Measurements from ENCODE around the gene ADARB2. TPM values are rescaled to one million over a fixed set of nuclear protein-coding genes. Genes with fewer than 3 reads are reported as not detected.

ADARB2 gene
- total RNA-seq, 3 donors from 2014 or later, result 0.03 to 0.05 TPM; not detected in 1

- Mint-ChIP-seq H3K9me3 (no peaks in the 10 kb centered on the region), H3K36me3 (ENCODE audit: insufficient read depth) (no peaks in the 10 kb centered on the region), H3K27me3 (ENCODE audit: low read depth) (peaks cover 20% of the 10 kb centered on the region), H3K4me1 (ENCODE audit: low read depth) (no peaks in the 10 kb centered on the region), H3K4me3 (no peak overlapping the region)
- DNase-seq (no peak), ATAC-seq (no peak)
Measured at GRCh38 chr10:1316809-1317143, 420.5 kb downstream of the ADARB2 start.

GRCh38 chr10:1316121-1316808, 421.1 kb downstream of the ADARB2 start:
- Mint-ChIP-seq H3K9me3 (no peaks in the 10 kb centered on the region), H3K27me3 (ENCODE audit: low read depth) (peaks cover 16% of the 10 kb centered on the region), H3K36me3 (ENCODE audit: insufficient read depth) (no peaks in the 10 kb centered on the region), H3K4me3 (no peak overlapping the region), H3K4me1 (ENCODE audit: low read depth) (no peaks in the 10 kb centered on the region)
- DNase-seq (no peak), ATAC-seq (no peak)

GRCh38 chr10:1315178-1315577, 422.1 kb downstream of the ADARB2 start:
- Mint-ChIP-seq H3K27me3 (ENCODE audit: low read depth) (peaks cover 11% of the 10 kb centered on the region), H3K9me3 (no peaks in the 10 kb centered on the region), H3K36me3 (ENCODE audit: insufficient read depth) (no peaks in the 10 kb centered on the region), H3K4me1 (ENCODE audit: low read depth) (no peaks in the 10 kb centered on the region), H3K4me3 (no peak overlapping the region)
- DNase-seq, result no peak
- no peak for ATAC-seq

- no peaks in the 10 kb centered on the region for H3K36me3 Mint-ChIP-seq (ENCODE audit: insufficient read depth)
- ATAC-seq, result no peak
Measured at GRCh38 chr10:1311726-1312125, 425.6 kb downstream of the ADARB2 start.

GRCh38 chr10:1310271-1310789, 427.0 kb downstream of the ADARB2 start:
- Mint-ChIP-seq H3K9me3 (peaks cover 3% of the 10 kb centered on the region), H3K4me1 (ENCODE audit: low read depth) (no peaks in the 10 kb centered on the region), H3K27me3 (ENCODE audit: low read depth) (no peaks in the 10 kb centered on the region), H3K36me3 (ENCODE audit: insufficient read depth) (no peaks in the 10 kb centered on the region), H3K4me3 (no peak overlapping the region)
- ATAC-seq (no peak), DNase-seq (no peak)

More at GRCh38 chr10:1311726-1312125, 425.6 kb downstream of the ADARB2 start:
- no peaks in the 10 kb centered on the region for H3K4me1 Mint-ChIP-seq (ENCODE audit: low read depth)
- H3K9me3 Mint-ChIP-seq, result peaks cover 3% of the 10 kb centered on the region
- peaks cover 8% of the 10 kb centered on the region for H3K27me3 Mint-ChIP-seq (ENCODE audit: low read depth)
- no peak overlapping the region for H3K4me3 Mint-ChIP-seq
- DNase-seq, result no peak

GRCh38 chr10:1309617-1310270, 427.6 kb downstream of the ADARB2 start:
- no peaks in the 10 kb centered on the region for H3K27me3 Mint-ChIP-seq (ENCODE audit: low read depth)
- DNase-seq, result no peak
- no peak overlapping the region for H3K4me3 Mint-ChIP-seq
- no peaks in the 10 kb centered on the region for H3K36me3 Mint-ChIP-seq (ENCODE audit: insufficient read depth)
- H3K9me3 Mint-ChIP-seq, result peaks cover 3% of the 10 kb centered on the region
- ATAC-seq, result no peak
- no peaks in the 10 kb centered on the region for H3K4me1 Mint-ChIP-seq (ENCODE audit: low read depth)

GRCh38 chr10:1308962-1309616, 428.2 kb downstream of the ADARB2 start:
- DNase-seq (no peak), ATAC-seq (no peak)
- no peaks in the 10 kb centered on the region for H3K27me3 Mint-ChIP-seq (ENCODE audit: low read depth)
- peaks cover 3% of the 10 kb centered on the region for H3K9me3 Mint-ChIP-seq
- H3K4me3 Mint-ChIP-seq, result no peak overlapping the region
- H3K4me1 Mint-ChIP-seq (ENCODE audit: low read depth), result no peaks in the 10 kb centered on the region
- no peaks in the 10 kb centered on the region for H3K36me3 Mint-ChIP-seq (ENCODE audit: insufficient read depth)

- Mint-ChIP-seq H3K27me3 (ENCODE audit: low read depth) (no peaks in the 10 kb centered on the region), H3K36me3 (ENCODE audit: insufficient read depth) (no peaks in the 10 kb centered on the region), H3K4me3 (no peak overlapping the region), H3K9me3 (peaks cover 3% of the 10 kb centered on the region), H3K4me1 (ENCODE audit: low read depth) (no peaks in the 10 kb centered on the region)
- ATAC-seq (no peak), DNase-seq (no peak)
Measured at GRCh38 chr10:1308173-1308961, 429.0 kb downstream of the ADARB2 start.

GRCh38 chr10:1301143-1301542, 436.2 kb downstream of the ADARB2 start:
- Mint-ChIP-seq H3K36me3 (ENCODE audit: insufficient read depth) (no peaks in the 10 kb centered on the region), H3K4me3 (no peak overlapping the region), H3K27me3 (ENCODE audit: low read depth) (peaks cover 24% of the 10 kb centered on the region), H3K9me3 (no peaks in the 10 kb centered on the region), H3K4me1 (ENCODE audit: low read depth) (peaks cover 2% of the 10 kb centered on the region)
- DNase-seq, result no peak
- ATAC-seq, result no peak

- Mint-ChIP-seq H3K27me3 (ENCODE audit: low read depth) (peaks cover 25% of the 10 kb centered on the region), H3K9me3 (no peaks in the 10 kb centered on the region), H3K4me1 (ENCODE audit: low read depth) (peaks cover 2% of the 10 kb centered on the region), H3K4me3 (no peak overlapping the region), H3K36me3 (ENCODE audit: insufficient read depth) (no peaks in the 10 kb centered on the region)
- DNase-seq (no peak), ATAC-seq (no peak)
Measured at GRCh38 chr10:1300218-1300617, 437.1 kb downstream of the ADARB2 start.

GRCh38 chr10:1299041-1299726, 438.1 kb downstream of the ADARB2 start:
- H3K36me3 Mint-ChIP-seq (ENCODE audit: insufficient read depth), result no peaks in the 10 kb centered on the region
- peaks cover 2% of the 10 kb centered on the region for H3K4me1 Mint-ChIP-seq (ENCODE audit: low read depth)
- DNase-seq (no peak), ATAC-seq (peak in 1 of 2 donors; percentile 53)
- H3K9me3 Mint-ChIP-seq, result no peaks in the 10 kb centered on the region
- H3K4me3 Mint-ChIP-seq, result no peak overlapping the region
- H3K27me3 Mint-ChIP-seq (ENCODE audit: low read depth), result peaks cover 28% of the 10 kb centered on the region

GRCh38 chr10:1297566-1298301, 439.6 kb downstream of the ADARB2 start:
- Mint-ChIP-seq H3K9me3 (no peaks in the 10 kb centered on the region), H3K4me3 (no peak overlapping the region), H3K27me3 (ENCODE audit: low read depth) (peaks cover 37% of the 10 kb centered on the region), H3K36me3 (ENCODE audit: insufficient read depth) (no peaks in the 10 kb centered on the region), H3K4me1 (ENCODE audit: low read depth) (peaks cover 8% of the 10 kb centered on the region)
- DNase-seq (no peak), ATAC-seq (no peak)

- H3K27me3 Mint-ChIP-seq (ENCODE audit: low read depth), result peaks cover 45% of the 10 kb centered on the region
- peaks cover 8% of the 10 kb centered on the region for H3K4me1 Mint-ChIP-seq (ENCODE audit: low read depth)
- no peaks in the 10 kb centered on the region for H3K36me3 Mint-ChIP-seq (ENCODE audit: insufficient read depth)
- ATAC-seq (no peak), DNase-seq (no peak)
- no peaks in the 10 kb centered on the region for H3K9me3 Mint-ChIP-seq
- H3K4me3 Mint-ChIP-seq, result no peak overlapping the region
Measured at GRCh38 chr10:1295756-1296480, 441.4 kb downstream of the ADARB2 start.
